HUES6 (cell line): ENCODE measurements around the gene ZNF679.
"Not testable (repeated sequence)": the region's sequence is repeated elsewhere in the genome, so short reads cannot be mapped to it uniquely, and the experiment has no call there.

Experiments used
- H3K27ac ChIP-seq: 2 replicates; pipeline ENCODE4 v1.7.0; 2013; ENCODE audit warnings: low read depth, mild to moderate bottlenecking, low read length, inconsistent platforms
- H3K27me3 ChIP-seq: 2 replicates; pipeline ENCODE4 v1.6.1; 2013; ENCODE audit warnings: low read length; ENCODE audit not compliant: control insufficient read depth, insufficient read depth
- H3K36me3 ChIP-seq: 2 replicates; pipeline ENCODE4 v1.6.1; 2013; ENCODE audit warnings: low read length; ENCODE audit not compliant: control insufficient read depth, insufficient read depth
- H3K4me1 ChIP-seq: 2 replicates; pipeline ENCODE4 v1.6.1; 2013; ENCODE audit warnings: low read length; ENCODE audit not compliant: control insufficient read depth, insufficient read depth
- H3K4me3 ChIP-seq: 2 replicates; pipeline ENCODE4 v1.5.1; 2013; ENCODE audit warnings: low read depth, low read length
- H3K9ac ChIP-seq: one replicate; pipeline ENCODE4 v1.6.1; 2013; ENCODE audit warnings: mild to moderate bottlenecking, low read length
- H3K9me3 ChIP-seq: 2 replicates; pipeline ENCODE4 v1.6.1; 2013; ENCODE audit warnings: low read depth, low read length; ENCODE audit not compliant: control insufficient read depth, insufficient read depth

The ZNF679 gene

DNA sequence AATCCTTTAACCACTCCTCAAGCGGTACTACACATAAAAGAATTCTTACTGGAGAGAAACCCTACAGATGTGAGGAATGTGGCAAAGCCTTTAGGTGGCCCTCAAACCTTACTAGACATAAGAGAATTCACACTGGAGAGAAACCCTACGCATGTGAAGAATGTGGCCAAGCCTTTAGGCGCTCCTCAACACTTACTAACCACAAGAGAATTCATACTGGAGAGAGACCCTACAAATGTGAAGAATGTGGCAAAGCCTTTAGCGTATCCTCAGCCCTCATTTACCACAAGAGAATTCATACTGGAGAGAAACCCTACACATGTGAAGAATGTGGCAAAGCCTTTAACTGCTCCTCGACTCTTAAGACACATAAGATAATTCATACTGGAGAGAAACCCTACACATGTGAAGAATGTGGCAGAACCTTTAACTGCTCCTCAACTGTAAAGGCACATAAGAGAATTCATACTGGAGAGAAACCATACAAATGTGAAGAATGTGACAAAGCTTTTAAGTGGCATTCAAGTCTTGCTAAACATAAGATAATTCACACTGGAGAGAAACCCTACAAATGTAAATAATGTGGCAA, 8.5 kb upstream of the ZNF679 start:
- H3K4me3 ChIP-seq, H3K9ac ChIP-seq, H3K36me3 ChIP-seq, H3K27me3 ChIP-seq, H3K27ac ChIP-seq, H3K4me1 ChIP-seq: not testable (repeated sequence)
- peaks cover 58% of the 10 kb centered on the region for H3K9me3 ChIP-seq

DNA sequence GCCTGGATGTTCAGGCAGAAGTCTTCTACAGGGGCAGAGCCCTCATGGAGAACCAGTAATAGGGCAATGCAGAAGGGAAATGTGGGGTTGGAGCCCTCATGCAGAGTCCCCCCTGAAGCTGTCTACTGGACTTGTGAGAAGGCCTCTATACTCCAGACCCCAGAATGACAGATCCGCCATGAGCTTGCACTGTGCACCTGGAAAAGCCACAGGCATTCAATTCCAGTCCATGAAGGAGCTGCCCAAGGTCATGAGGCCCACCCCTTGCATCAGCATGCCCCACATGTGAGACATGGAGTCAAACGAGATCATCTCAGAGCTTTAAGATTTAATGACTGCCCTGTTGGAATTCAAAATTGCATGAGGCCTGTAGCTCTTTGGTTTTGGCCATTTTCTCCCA, 4.9 kb upstream of the ZNF679 start:
- no peak overlapping the region for H3K9ac ChIP-seq
- no peaks in the 10 kb centered on the region for H3K27me3 ChIP-seq
- H3K36me3 ChIP-seq = no peaks in the 10 kb centered on the region
- no peak overlapping the region for H3K27ac ChIP-seq
- H3K4me1 ChIP-seq = no peaks in the 10 kb centered on the region
- no peak overlapping the region for H3K4me3 ChIP-seq
- peaks cover 76% of the 10 kb centered on the region for H3K9me3 ChIP-seq

DNA sequence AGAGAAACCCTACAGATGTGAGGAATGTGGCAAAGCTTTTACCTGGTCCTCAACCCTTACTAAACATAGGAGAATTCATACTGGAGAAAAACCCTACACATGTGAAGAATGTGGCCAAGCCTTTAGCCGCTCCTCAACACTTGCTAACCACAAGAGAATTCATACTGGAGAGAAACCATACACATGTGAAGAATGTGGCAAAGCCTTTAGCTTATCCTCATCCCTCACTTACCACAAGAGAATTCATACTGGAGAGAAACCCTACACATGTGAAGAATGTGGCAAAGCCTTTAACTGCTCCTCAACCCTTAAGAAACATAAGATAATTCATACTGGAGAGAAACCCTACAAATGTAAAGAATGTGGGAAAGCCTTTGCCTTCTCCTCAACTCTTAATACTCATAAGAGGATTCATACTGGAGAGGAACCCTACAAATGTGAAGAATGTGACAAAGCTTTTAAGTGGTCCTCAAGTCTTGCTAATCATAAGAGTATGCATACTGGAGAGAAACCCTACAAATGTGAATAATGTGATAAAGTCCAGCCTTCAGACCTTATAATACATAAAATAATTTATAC, 38.2 kb downstream of the ZNF679 start:
- Histone ChIP-seq H3K9me3 (peaks cover 56% of the 10 kb centered on the region), H3K36me3 (no peaks in the 10 kb centered on the region), H3K27me3 (no peaks in the 10 kb centered on the region), H3K27ac (no peak overlapping the region), H3K4me1 (no peaks in the 10 kb centered on the region), H3K4me3 (no peak overlapping the region), H3K9ac (no peak overlapping the region)

DNA sequence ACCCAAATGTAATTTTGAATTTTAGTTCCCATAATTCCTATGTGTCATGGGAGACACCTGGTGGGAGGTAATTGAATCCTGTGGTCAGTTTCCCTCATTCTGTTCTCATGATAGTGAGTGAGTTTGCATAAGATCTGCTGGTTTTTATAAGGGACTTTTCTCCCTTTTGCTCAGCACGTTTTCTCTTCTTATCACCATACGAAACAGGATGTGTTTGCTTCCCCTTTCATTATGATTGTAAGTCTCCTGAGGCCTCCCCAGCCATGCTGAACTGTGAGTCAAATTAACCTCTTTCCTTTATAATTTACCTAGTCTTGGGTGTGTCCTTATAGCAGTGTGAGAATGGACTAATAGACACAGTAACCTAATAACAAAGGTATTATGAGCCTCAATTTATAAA, 49.4 kb downstream of the ZNF679 start:
- Histone ChIP-seq H3K4me3 (no peak overlapping the region), H3K9ac (no peak overlapping the region), H3K27ac (no peak overlapping the region), H3K9me3 (peaks cover 60% of the 10 kb centered on the region), H3K27me3 (no peaks in the 10 kb centered on the region), H3K36me3 (no peaks in the 10 kb centered on the region), H3K4me1 (no peaks in the 10 kb centered on the region)

DNA sequence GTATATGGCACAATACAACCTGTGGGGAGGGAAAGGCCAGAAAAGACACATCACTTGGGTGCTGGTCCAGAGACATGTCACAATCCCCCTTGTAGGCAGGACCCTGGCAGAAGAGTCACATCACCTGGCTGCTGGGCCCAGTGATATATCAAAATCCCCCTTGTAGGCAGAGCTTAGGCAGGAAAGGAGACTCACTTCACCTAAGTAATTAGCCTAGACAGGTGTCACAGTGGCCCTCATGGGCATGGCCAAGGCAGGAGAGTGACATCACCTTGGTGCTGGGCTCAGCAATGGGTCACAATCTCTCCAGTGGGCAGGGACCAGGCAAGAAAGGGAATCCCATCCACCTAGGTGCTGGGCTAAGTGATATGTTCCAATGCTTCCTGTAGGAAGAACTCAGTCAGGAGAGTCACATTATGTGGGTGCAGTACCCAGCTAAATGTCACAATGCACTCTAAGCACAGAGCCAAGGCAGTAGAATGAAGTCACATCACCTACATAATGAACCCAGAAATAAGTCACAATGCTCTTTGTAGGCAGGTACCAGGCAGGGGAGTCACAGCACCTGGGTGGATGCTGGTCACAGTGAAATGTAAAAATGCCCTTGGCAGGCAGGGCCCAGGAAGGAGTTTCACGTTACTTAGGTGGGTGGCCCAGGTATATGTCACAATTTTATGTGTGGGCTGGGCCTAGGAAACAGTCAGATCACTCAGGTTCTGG, 66.6 kb downstream of the ZNF679 start:
- H3K36me3 ChIP-seq = no peaks in the 10 kb centered on the region
- H3K9me3 ChIP-seq = peaks cover 94% of the 10 kb centered on the region
- no peaks in the 10 kb centered on the region for H3K4me1 ChIP-seq
- no peak overlapping the region for H3K4me3 ChIP-seq
- no peak overlapping the region for H3K9ac ChIP-seq
- no peaks in the 10 kb centered on the region for H3K27me3 ChIP-seq
- no peak overlapping the region for H3K27ac ChIP-seq

DNA sequence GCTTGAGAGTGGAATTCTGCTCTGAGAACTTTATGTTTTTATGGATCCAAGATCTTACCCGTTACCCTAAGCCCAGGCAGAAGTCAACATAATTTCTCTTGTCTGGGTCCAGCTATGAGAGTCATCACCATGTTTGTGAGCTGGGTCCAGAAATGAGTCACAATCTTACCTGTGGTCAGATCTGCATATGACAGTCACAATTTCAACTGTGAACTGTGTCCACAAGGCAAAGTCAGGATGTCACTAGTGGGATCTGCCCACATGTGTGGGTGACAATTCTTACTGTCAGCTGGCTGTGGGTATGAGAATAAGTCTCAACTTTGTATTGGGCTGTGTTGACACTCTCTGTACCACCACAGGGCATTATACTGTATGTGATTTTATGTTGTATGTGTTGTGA, 69.1 kb downstream of the ZNF679 start:
- H3K9me3 ChIP-seq = peaks cover 93% of the 10 kb centered on the region
- H3K4me1 ChIP-seq, H3K36me3 ChIP-seq, H3K27ac ChIP-seq, H3K27me3 ChIP-seq, H3K9ac ChIP-seq, H3K4me3 ChIP-seq: not testable (repeated sequence)

DNA sequence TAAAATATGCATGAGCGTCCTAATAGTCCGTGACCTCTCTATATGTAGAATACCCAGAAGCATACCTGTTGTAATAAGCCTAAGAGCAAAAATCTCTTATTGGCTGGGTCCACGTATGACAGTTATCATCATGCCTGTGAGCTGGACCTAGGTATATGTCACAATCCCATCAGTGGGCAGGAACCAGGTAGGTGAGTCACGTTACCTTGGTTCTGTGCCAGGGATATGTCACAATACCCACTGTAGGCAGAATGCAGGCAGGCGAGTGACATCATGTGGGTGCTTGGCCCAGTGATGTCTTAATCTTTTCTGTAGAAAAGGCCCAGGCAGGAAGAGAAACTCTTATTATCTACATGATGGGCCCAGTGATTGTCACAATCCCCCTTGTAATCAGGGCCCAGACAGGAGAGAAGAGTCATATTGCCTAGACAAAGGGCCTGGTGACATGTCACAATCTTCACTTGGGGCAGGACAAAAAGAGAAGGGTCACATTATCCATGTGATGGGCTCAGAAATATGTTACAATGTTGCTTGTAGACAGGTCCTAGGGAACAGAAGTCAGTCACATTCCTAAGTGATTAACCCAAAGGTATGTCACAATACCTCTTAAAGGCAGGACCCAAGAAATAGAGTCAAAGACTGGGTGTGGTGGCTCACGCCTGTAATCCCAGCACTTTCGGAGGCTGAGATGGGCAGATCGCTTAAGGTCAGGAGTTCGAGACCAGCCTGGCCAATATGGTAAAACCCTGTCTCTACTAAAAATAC, 72.5 kb downstream of the ZNF679 start:
- H3K4me3 ChIP-seq = no peak overlapping the region
- no peak overlapping the region for H3K27ac ChIP-seq
- H3K27me3 ChIP-seq = no peaks in the 10 kb centered on the region
- H3K9ac ChIP-seq = no peak overlapping the region
- H3K9me3 ChIP-seq = peaks cover 74% of the 10 kb centered on the region
- no peaks in the 10 kb centered on the region for H3K36me3 ChIP-seq
- H3K4me1 ChIP-seq = no peaks in the 10 kb centered on the region

DNA sequence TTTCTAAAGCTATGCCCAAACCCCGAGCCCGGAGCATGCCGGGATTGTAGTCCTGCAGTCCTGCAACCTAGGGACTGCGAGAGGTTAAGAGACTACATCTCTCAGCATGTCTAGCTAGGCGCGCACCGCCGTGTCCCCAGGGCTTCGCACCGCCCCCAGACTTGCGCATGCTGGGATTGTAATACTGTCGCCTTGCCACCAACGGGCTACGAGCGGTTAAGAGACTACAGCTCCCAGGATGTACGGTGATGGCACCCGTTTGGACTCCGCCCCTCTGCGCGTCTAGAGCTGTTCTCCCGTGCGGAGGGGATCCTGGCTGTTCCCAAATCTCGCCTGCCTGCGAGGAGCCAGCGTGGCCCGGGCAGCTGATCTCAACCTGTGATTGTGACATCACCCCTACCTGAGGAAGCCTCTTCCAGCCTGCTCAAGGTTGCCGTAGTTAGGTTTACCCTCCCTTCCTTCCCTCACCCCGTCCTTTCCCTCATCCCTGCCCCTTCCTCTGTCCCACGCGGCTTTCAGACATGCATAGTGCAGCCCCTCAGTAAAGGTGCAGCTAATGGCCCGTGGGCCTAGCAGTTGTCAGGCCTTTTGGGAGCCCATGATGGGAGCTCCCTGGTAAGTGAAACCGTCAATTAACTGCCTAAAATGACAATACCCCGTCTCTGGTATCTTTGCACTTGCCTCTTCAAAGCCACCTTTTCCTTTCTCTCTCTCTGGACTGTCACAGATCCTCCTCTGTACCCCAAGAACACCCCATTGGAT, 79.2 kb downstream of the ZNF679 start:
- H3K9ac ChIP-seq = no peak overlapping the region
- H3K27me3 ChIP-seq = no peaks in the 10 kb centered on the region
- no peaks in the 10 kb centered on the region for H3K36me3 ChIP-seq
- H3K9me3 ChIP-seq = peaks cover 54% of the 10 kb centered on the region
- H3K4me1 ChIP-seq = no peaks in the 10 kb centered on the region
- no peak overlapping the region for H3K27ac ChIP-seq
- H3K4me3 ChIP-seq = peak overlapping the region; percentile 55; the same call in 1 of the 2 replicates

DNA sequence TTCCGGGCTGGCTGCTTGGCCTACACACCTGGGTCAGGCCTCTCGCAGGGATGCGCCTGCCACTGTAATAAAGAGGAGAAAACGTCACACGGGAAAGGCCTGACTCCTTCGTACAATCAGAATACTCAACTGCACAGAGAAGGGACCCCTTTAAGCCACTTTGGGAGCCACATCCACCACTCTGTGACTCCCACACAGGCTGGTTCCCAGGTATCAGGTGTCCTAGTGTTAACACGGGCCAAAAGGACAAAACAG, 79.7 kb downstream of the ZNF679 start:
- no peak overlapping the region for H3K27ac ChIP-seq
- H3K4me3 ChIP-seq = peak overlapping the region; percentile 55; the same call in 1 of the 2 replicates
- H3K27me3 ChIP-seq = no peaks in the 10 kb centered on the region
- no peak overlapping the region for H3K9ac ChIP-seq
- no peaks in the 10 kb centered on the region for H3K36me3 ChIP-seq
- no peaks in the 10 kb centered on the region for H3K4me1 ChIP-seq
- peaks cover 57% of the 10 kb centered on the region for H3K9me3 ChIP-seq

DNA sequence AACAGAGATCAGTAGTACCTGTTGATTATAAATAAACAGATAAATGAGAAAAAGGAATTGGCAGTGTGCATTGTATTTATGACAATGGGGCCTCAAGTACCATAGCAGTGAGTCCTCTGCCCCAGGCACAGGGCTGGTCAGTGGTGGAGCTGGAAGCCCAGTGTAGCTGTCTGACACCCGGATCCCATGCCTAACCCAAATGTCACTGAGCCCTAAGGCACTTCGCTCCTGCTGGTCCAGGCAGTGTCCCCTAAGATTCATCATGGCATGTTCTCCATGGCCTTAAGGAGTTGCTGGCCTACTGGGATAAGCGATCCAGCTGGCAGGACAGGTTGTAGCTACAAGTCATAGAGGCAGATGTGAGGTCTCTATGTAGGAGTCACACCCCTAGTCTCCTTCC, 82.2 kb downstream of the ZNF679 start:
- no peak overlapping the region for H3K4me3 ChIP-seq
- H3K4me1 ChIP-seq = no peaks in the 10 kb centered on the region
- no peak overlapping the region for H3K27ac ChIP-seq
- H3K27me3 ChIP-seq = no peaks in the 10 kb centered on the region
- H3K9ac ChIP-seq = no peak overlapping the region
- peaks cover 73% of the 10 kb centered on the region for H3K9me3 ChIP-seq
- H3K36me3 ChIP-seq = no peaks in the 10 kb centered on the region
